Tibial nerve (tissue), 4 donors: Measurements from ENCODE around the gene PIK3CA. TPM values are rescaled to one million over a fixed set of nuclear protein-coding genes. Genes with fewer than 3 reads are reported as not detected.
A peak's percentile ranks its signal among the peaks of the same experiment; 100 is the strongest.

Experiments
- DNase-seq, 2 donors: peaks; one replicate each; pipeline ENCODE4 v3.0.0-alpha.2; 2019; ENCODE audit warnings: low spot score in 2 of 2
- H3K27ac ChIP-seq, 4 donors: fragments of 200-600 bp; sonication (generic) in 3 of 4; one replicate each; pipeline ENCODE4 v1.5.1; 2017 to 2019; ENCODE audit warnings: mild to moderate bottlenecking in 1 of 4
- H3K27me3 ChIP-seq, 2 donors: fragments of 200-600 bp; sonication (generic) in 1 of 2; one replicate each; pipeline versions ENCODE4 v1.5.1 to v1.6.0; 2017 to 2019
- H3K36me3 ChIP-seq, 3 donors: fragments of 200-600 bp; sonication (generic); one replicate each; pipeline ENCODE4 v1.5.1; 2018 to 2019
- H3K4me1 ChIP-seq, 4 donors: fragments of 200-600 bp; sonication (generic) in 3 of 4; one replicate each; pipeline ENCODE4 v1.5.1; 2017 to 2019
- H3K4me3 ChIP-seq, 4 donors: fragments of 200-600 bp; sonication (generic) in 3 of 4; one replicate each; pipeline ENCODE4 v1.5.1; 2017 to 2019; ENCODE audit warnings: mild to moderate bottlenecking in 1 of 4, moderate library complexity in 1 of 4
- H3K9me3 ChIP-seq, 4 donors: fragments of 200-600 bp; sonication (generic) in 3 of 4; one replicate each; pipeline ENCODE4 v1.5.1; 2017 to 2019
- EP300 ChIP-seq, 2 donors: sonication (generic); formaldehyde crosslinking; IDR thresholded peaks; one replicate each; pipeline ENCODE4 v1.6.1; 2017; ENCODE audit warnings: antibody characterized with exemption in 2 of 2, mild to moderate bottlenecking in 1 of 2
- POLR2A ChIP-seq, 2 donors: fragments of 450-650 bp; IDR thresholded peaks; one replicate each; pipeline ENCODE4 v1.6.1; 2017; ENCODE audit warnings: antibody characterized with exemption in 2 of 2, mild to moderate bottlenecking in 2 of 2, moderate library complexity in 2 of 2
- WGBS, 2 donors: methylation state at CpG; one replicate each; pipeline ENCODE4 v1.1.5; 2018; 5-methylcytosine and 5-hydroxymethylcytosine counted together
- total RNA-seq, 4 donors: library from RNA; depleted of rRNA; stranded (reverse); fragments of >200 nt; gene quantifications; one replicate each; pipeline ENCODE4 v1.1.0, GENCODE V29; 2016
- TF ChIP-seq, protein P1 (sequence below), 5 experiments: fragments of 200-600 bp in 3 of 5; fragments of 450-650 bp in 2 of 5; sonication (generic) in 3 of 5; IDR thresholded peaks; one replicate each; pipeline ENCODE4 v1.5.1; 2016 to 2019; ENCODE audit warnings: antibody characterized with exemption in 5 of 5, mild to moderate bottlenecking in 3 of 5, moderate library complexity in 2 of 5

The PIK3CA gene
- total RNA-seq: 10 to 100 TPM; 30.0 to 45.2 (median 39.1) TPM

DNA sequence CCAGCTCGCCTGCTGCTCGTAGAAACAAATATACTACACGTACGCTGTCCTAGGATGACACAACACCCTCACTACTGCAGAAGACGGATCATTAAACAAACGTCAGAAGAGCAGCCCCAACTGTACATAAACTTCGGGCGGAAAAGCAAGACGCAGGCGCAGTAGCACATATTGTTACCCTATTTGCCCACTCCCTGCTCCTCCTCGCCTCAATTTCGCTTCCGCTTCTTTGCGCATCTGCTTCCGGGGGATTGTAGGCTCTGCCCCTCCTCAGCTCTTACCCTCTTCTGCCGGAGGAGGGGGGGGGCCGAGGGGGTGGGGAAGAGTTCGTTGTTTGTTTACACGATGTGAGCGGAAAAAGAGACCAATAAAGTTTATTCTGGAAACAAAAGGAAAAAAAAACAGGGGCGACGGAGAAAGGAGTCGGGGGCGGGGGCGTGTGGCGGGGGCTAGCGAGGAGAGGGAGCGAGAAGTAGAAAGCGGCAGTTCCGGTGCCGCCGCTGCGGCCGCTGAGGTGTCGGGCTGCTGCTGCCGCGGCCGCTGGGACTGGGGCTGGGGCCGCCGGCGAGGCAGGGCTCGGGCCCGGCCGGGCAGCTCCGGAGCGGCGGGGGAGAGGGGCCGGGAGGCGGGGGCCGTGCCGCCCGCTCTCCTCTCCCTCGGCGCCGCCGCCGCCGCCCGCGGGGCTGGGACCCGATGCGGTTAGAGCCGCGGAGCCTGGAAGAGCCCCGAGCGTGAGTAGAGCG is at the start of gene PIK3CA:
Gene PIK3CA, plus strand, starts transcription at position 485 of the 743 bp plus-strand sequence. CDS start 50,469 bp downstream, outside the sequence.
- peak; percentile 70 to 97 for TF ChIP-seq EP300 (IDR thresholded peaks at IDR 0.05)
- TF ChIP-seq, protein P1, sequence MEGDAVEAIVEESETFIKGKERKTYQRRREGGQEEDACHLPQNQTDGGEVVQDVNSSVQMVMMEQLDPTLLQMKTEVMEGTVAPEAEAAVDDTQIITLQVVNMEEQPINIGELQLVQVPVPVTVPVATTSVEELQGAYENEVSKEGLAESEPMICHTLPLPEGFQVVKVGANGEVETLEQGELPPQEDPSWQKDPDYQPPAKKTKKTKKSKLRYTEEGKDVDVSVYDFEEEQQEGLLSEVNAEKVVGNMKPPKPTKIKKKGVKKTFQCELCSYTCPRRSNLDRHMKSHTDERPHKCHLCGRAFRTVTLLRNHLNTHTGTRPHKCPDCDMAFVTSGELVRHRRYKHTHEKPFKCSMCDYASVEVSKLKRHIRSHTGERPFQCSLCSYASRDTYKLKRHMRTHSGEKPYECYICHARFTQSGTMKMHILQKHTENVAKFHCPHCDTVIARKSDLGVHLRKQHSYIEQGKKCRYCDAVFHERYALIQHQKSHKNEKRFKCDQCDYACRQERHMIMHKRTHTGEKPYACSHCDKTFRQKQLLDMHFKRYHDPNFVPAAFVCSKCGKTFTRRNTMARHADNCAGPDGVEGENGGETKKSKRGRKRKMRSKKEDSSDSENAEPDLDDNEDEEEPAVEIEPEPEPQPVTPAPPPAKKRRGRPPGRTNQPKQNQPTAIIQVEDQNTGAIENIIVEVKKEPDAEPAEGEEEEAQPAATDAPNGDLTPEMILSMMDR (IDR thresholded peaks at IDR 0.05): no peak
- TF ChIP-seq POLR2A (IDR thresholded peaks at IDR 0.05): peak; percentile 69 to 84

GRCh38 chr3:179098388-179099077 is 49.6 kb upstream of the PIK3CA start:
- H3K36me3 ChIP-seq: no peaks in the 10 kb centered on the region
- H3K4me3 ChIP-seq: no peak overlapping the region
- no peaks in the 10 kb centered on the region for H3K27me3 ChIP-seq
- H3K27ac ChIP-seq: no peak overlapping the region
- no peak for DNase-seq
- no peaks in the 10 kb centered on the region for H3K4me1 ChIP-seq
- no peaks in the 10 kb centered on the region for H3K9me3 ChIP-seq
- WGBS, 2 donors: 73% methylated on average over 7 of the region's 7 CpGs
- TF ChIP-seq POLR2A (IDR thresholded peaks at IDR 0.05): no peak
- TF ChIP-seq EP300 (IDR thresholded peaks at IDR 0.05): no peak
- TF ChIP-seq, protein P1 (IDR thresholded peaks at IDR 0.05): no peak

More for the DNA sequence above, at the start of gene PIK3CA:
- Histone ChIP-seq H3K4me1 (peaks cover 0 to 43% (median 7%) of the 10 kb centered on the region in 4 donors), H3K27ac (peak within 1 kb of the TSS; percentile 87 to 99 (median 98)), H3K9me3 (no peaks in the 10 kb centered on the region), H3K4me3 (peak within 1 kb of the TSS; percentile 54 to 100 (median 88)), H3K36me3 (no peaks in the 10 kb centered on the region), H3K27me3 (no peaks in the 10 kb centered on the region)
- 1% methylated on average over 56 to 67 of the region's 67 CpGs for WGBS, 2 donors
- DNase-seq: peak; percentile 88 to 91

GRCh38 chr3:179100652-179101051 is 47.5 kb upstream of the PIK3CA start:
- H3K27ac ChIP-seq: no peak overlapping the region
- TF ChIP-seq POLR2A (IDR thresholded peaks at IDR 0.05): no peak
- TF ChIP-seq EP300 (IDR thresholded peaks at IDR 0.05): no peak
- TF ChIP-seq, protein P1 (IDR thresholded peaks at IDR 0.05): no peak
- no peak for DNase-seq
- H3K36me3 ChIP-seq: no peaks in the 10 kb centered on the region
- no peaks in the 10 kb centered on the region for H3K4me1 ChIP-seq
- H3K27me3 ChIP-seq: no peaks in the 10 kb centered on the region
- H3K4me3 ChIP-seq: no peak overlapping the region
- no peaks in the 10 kb centered on the region for H3K9me3 ChIP-seq

- H3K9me3 ChIP-seq: no peaks in the 10 kb centered on the region
- no peak for DNase-seq
- no peak for TF ChIP-seq POLR2A (IDR thresholded peaks at IDR 0.05)
- TF ChIP-seq, protein P1 (IDR thresholded peaks at IDR 0.05): no peak
- no peak for TF ChIP-seq EP300 (IDR thresholded peaks at IDR 0.05)
- H3K4me3 ChIP-seq: no peak overlapping the region
- no peaks in the 10 kb centered on the region for H3K4me1 ChIP-seq
- no peaks in the 10 kb centered on the region for H3K27me3 ChIP-seq
- no peaks in the 10 kb centered on the region for H3K36me3 ChIP-seq
- no peak overlapping the region for H3K27ac ChIP-seq
- WGBS, 2 donors: 33% methylated on average over 1 of the region's 1 CpG
Observed at GRCh38 chr3:179105881-179106280, 42.3 kb upstream of the PIK3CA start.

DNA sequence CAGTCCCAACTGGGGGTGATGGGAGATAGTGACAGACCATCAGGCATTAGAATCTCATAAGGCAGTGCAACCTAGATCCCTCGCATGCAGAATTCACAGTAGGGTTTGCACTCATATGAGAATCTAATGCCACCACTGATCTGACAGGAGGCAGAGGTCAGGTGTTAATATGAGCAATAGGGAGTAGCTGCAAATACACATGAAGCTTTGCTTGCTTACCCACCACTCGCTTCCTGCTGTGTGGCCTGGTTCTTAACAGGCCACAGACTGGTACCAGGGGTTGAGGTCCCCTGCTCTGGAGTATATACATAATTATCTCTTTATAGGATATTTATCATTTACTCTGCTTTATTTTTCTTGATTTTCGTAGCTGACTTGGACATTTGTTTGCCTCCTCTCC is 40.5 kb upstream of the PIK3CA start:
- WGBS, 2 donors: 85 to 90% methylated on average over 3 of the region's 3 CpGs
- Histone ChIP-seq H3K9me3 (peaks cover 0 to 3% (median 0%) of the 10 kb centered on the region in 4 donors), H3K4me1 (no peaks in the 10 kb centered on the region), H3K27me3 (no peaks in the 10 kb centered on the region), H3K36me3 (no peaks in the 10 kb centered on the region), H3K4me3 (no peak overlapping the region), H3K27ac (no peak overlapping the region)
- no peak for DNase-seq
- TF ChIP-seq EP300 (IDR thresholded peaks at IDR 0.05): no peak
- TF ChIP-seq, protein P1 (IDR thresholded peaks at IDR 0.05): no peak
- no peak for TF ChIP-seq POLR2A (IDR thresholded peaks at IDR 0.05)
